Cardiac muscle cell (in vitro differentiated cells and primary cell): ENCODE measurements around the gene APBB2. TPM values are rescaled to one million over a fixed set of nuclear protein-coding genes. Genes with fewer than 3 reads are reported as not detected.

Experiments
- DNase-seq, 2 donors: peaks; one replicate each; pipeline versions ENCODE4 v3.0.0 to v3.0.0-alpha.2; 2010 to 2017; ENCODE audit warnings: low read depth in 1 of 2, low spot score in 1 of 2
- H3K27ac ChIP-seq: fragments of 200-600 bp; sonication (generic); 2 replicates; pipeline ENCODE4 v1.5.1; 2016
- H3K27me3 ChIP-seq: fragments of 200-600 bp; sonication (generic); 2 replicates; pipeline ENCODE4 v1.6.0; 2016; ENCODE audit warnings: control low read depth
- H3K36me3 ChIP-seq: fragments of 200-600 bp; sonication (generic); 2 replicates; pipeline ENCODE4 v1.5.1; 2016; ENCODE audit warnings: control low read depth
- H3K4me1 ChIP-seq: fragments of 200-600 bp; sonication (generic); 2 replicates; pipeline ENCODE4 v1.8.1; 2017; ENCODE audit warnings: low read depth, mild to moderate bottlenecking, mixed run types
- H3K4me3 ChIP-seq: fragments of 200-600 bp; sonication (generic); 2 replicates; pipeline ENCODE4 v1.5.1; 2016; ENCODE audit warnings: mild to moderate bottlenecking
- H3K9me3 ChIP-seq: fragments of 200-600 bp; sonication (generic); 2 replicates; pipeline ENCODE4 v1.5.1; 2017; ENCODE audit warnings: low read depth, mild to moderate bottlenecking, control low read depth
- polyA plus RNA-seq: library from polyadenylated mRNA; unstranded; fragments of >200 nt; fragmentation: Nextera tagmentation; extraction: Ambion mirVana; gene quantifications from 2 replicates; pipeline ENCODE4 v1.2.1, GENCODE V29; 2016
- total RNA-seq: library from RNA; depleted of rRNA; stranded (reverse); fragments of >200 nt; gene quantifications from 2 replicates; pipeline ENCODE4 v1.2.3, GENCODE V29; 2016
- TF ChIP-seq, protein P1 (sequence below): IDR thresholded peaks from 2 replicates; pipeline ENCODE4 v1.5.1; 2012; ENCODE audit warnings: low read depth, mild to moderate bottlenecking, low read length

The APBB2 gene
- total and polyA plus RNA-seq, 2 experiments from 2014 or later = 4.6 to 14.9 TPM

GRCh38 chr4:41144040-41144379 is 70.3 kb downstream of the APBB2 start:
- DNase-seq = no peak
- H3K9me3 ChIP-seq = no peaks in the 10 kb centered on the region
- no peaks in the 10 kb centered on the region for H3K27me3 ChIP-seq
- H3K36me3 ChIP-seq = no peaks in the 10 kb centered on the region
- no peaks in the 10 kb centered on the region for H3K4me1 ChIP-seq
- H3K27ac ChIP-seq = no peak overlapping the region
- TF ChIP-seq, protein P1, sequence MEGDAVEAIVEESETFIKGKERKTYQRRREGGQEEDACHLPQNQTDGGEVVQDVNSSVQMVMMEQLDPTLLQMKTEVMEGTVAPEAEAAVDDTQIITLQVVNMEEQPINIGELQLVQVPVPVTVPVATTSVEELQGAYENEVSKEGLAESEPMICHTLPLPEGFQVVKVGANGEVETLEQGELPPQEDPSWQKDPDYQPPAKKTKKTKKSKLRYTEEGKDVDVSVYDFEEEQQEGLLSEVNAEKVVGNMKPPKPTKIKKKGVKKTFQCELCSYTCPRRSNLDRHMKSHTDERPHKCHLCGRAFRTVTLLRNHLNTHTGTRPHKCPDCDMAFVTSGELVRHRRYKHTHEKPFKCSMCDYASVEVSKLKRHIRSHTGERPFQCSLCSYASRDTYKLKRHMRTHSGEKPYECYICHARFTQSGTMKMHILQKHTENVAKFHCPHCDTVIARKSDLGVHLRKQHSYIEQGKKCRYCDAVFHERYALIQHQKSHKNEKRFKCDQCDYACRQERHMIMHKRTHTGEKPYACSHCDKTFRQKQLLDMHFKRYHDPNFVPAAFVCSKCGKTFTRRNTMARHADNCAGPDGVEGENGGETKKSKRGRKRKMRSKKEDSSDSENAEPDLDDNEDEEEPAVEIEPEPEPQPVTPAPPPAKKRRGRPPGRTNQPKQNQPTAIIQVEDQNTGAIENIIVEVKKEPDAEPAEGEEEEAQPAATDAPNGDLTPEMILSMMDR = no peak
- H3K4me3 ChIP-seq = no peak overlapping the region

DNA sequence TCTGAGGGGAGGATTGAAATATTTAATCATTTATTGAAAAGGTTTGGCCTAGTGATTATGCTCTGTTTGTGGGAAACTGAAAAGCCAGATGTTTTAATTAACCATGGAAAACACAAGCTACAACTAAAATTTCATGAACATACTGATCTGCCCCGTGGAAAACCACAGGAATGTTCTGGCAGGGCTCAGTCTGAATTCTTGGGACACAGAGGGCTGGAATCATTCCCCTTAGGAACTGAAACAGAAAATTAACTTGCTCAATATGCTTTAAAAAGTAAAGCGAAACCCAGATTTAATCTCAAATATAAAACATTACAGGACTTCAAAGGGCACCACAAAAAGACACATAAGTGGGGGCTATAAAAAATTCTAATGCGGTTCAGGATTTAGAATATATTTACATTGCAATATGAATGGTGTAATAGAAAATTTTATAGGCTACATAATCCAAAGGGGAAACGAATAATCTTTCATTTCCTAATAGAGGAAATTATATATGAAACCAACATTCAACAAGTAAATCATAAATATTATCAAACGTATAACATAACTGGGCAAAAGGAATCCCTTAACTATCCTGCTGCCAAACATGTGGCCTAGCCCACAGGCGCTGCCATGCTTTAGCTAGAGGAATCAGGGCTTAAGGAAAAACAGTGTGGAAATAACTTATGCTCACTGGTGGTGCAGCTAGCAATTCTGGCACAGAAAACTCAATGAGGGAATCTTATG is 70.9 kb downstream of the APBB2 start:
- TF ChIP-seq, protein P1 = no peak
- Histone ChIP-seq H3K27ac (no peak overlapping the region), H3K4me1 (no peaks in the 10 kb centered on the region), H3K4me3 (no peak overlapping the region), H3K27me3 (no peaks in the 10 kb centered on the region), H3K9me3 (no peaks in the 10 kb centered on the region), H3K36me3 (no peaks in the 10 kb centered on the region)
- peak in 1 of 2 donors; percentile 97 for DNase-seq

DNA sequence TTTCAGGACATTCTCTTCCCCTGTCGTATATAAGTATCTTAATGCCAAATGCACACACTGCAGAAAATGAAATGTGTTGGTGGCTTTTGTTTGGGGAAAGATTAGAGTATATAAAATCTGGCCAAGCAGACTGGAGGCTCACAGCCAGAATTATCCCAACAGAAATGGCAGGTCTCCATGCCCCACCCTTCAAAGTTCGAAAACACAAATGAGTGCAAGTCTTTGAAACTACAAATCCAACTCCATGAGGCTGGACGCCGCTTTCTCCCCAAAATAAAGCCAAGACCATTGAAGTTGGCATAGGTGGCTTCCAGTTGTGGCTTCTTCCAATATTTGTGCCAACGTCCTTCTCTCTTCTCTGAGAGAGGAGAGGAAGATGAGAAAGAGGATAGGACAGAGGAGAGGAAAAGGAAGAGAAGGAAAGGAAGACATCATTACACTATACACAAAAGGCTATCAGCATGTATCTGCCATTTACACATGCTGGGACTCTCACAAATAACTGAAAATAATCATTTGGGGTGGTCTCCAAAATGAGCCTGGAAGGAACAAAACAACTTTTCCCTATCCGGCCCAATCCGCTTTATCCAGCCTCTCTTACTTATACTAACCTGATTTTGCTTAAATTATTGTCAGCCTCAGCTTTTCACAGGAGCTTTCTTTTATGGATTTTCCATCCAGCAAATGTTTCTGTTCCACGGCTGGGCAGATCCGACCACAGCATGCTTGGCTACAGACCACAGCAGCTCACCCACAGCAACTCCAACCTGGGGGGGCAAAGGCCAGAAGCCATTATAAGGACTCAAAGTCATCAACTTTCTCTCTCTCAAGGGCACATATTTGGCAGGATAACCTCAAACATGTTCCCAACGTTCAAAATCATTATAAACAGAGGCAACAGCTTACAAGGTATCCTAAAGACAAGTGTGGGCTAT is 71.7 kb downstream of the APBB2 start:
- TF ChIP-seq, protein P1 = no peak
- Histone ChIP-seq H3K36me3 (no peaks in the 10 kb centered on the region), H3K4me3 (no peak overlapping the region), H3K4me1 (no peaks in the 10 kb centered on the region), H3K9me3 (no peaks in the 10 kb centered on the region), H3K27me3 (no peaks in the 10 kb centered on the region), H3K27ac (no peak overlapping the region)
- peak in 1 of 2 donors; percentile 81 for DNase-seq

GRCh38 chr4:41141900-41142299 is 72.4 kb downstream of the APBB2 start:
- H3K36me3 ChIP-seq = no peaks in the 10 kb centered on the region
- H3K9me3 ChIP-seq = no peaks in the 10 kb centered on the region
- H3K4me3 ChIP-seq = no peak overlapping the region
- no peaks in the 10 kb centered on the region for H3K27me3 ChIP-seq
- H3K4me1 ChIP-seq = no peaks in the 10 kb centered on the region
- DNase-seq = peak in 1 of 2 donors; percentile 71
- H3K27ac ChIP-seq = no peak overlapping the region
- TF ChIP-seq, protein P1 = no peak

GRCh38 chr4:41140410-41140809 is 73.9 kb downstream of the APBB2 start:
- H3K27me3 ChIP-seq = no peaks in the 10 kb centered on the region
- peaks cover 3% of the 10 kb centered on the region for H3K4me1 ChIP-seq
- no peak overlapping the region for H3K4me3 ChIP-seq
- H3K36me3 ChIP-seq = no peaks in the 10 kb centered on the region
- no peak for DNase-seq
- TF ChIP-seq, protein P1 = no peak
- H3K9me3 ChIP-seq = no peaks in the 10 kb centered on the region
- H3K27ac ChIP-seq = no peak overlapping the region
